Mesenchymal stem cell (in vitro differentiated cells and primary cell): ENCODE results near the gene TGOLN2.

Experiments used
- DNase-seq: peaks from one replicate; pipeline ENCODE4 v3.0.0-alpha.2; 2013
- H2AFZ ChIP-seq: one replicate; pipeline ENCODE4 v1.6.1; 2013; ENCODE audit warnings: low read depth, mild to moderate bottlenecking, control low read depth, inconsistent platforms, low read length, moderate library complexity
- H2AK5ac ChIP-seq: 2 replicates; pipeline ENCODE4 v1.6.1; 2013; ENCODE audit warnings: low read length, moderate library complexity, mild to moderate bottlenecking, inconsistent platforms; ENCODE audit not compliant: severe bottlenecking
- H2BK120ac ChIP-seq: one replicate; pipeline ENCODE4 v1.6.1; 2013; ENCODE audit warnings: low read depth, mild to moderate bottlenecking, inconsistent platforms, low read length, moderate library complexity
- H2BK12ac ChIP-seq, 2 experiments: one replicate each; pipeline ENCODE4 v1.6.1; 2013; ENCODE audit warnings: inconsistent platforms in 2 of 2, low read length in 2 of 2, mild to moderate bottlenecking in 2 of 2, moderate library complexity in 2 of 2, control low read depth in 1 of 2
- H2BK15ac ChIP-seq: one replicate; pipeline ENCODE4 v1.6.1; 2013; ENCODE audit warnings: mild to moderate bottlenecking, low read depth, inconsistent platforms; ENCODE audit not compliant: poor library complexity, severe bottlenecking
- H2BK5ac ChIP-seq: 2 replicates; pipeline ENCODE4 v1.6.1; 2013; ENCODE audit warnings: low read depth, mild to moderate bottlenecking, low read length, control low read depth, inconsistent platforms; ENCODE audit not compliant: poor library complexity, severe bottlenecking
- H3K14ac ChIP-seq, 2 experiments: one replicate each; pipeline ENCODE4 v1.6.1; 2013; ENCODE audit warnings: inconsistent platforms in 2 of 2, low read length in 2 of 2, control low read depth in 1 of 2, mild to moderate bottlenecking in 1 of 2, moderate library complexity in 1 of 2
- H3K18ac ChIP-seq, 2 experiments: one replicate each; pipeline ENCODE4 v1.6.1; 2013; ENCODE audit warnings: inconsistent platforms in 2 of 2, low read length in 2 of 2, control low read depth in 1 of 2, low read depth in 1 of 2, mild to moderate bottlenecking in 1 of 2
- H3K23ac ChIP-seq, 2 experiments: one replicate each; pipeline ENCODE4 v1.6.1; 2013; ENCODE audit warnings: inconsistent platforms in 2 of 2, low read length in 2 of 2, mild to moderate bottlenecking in 2 of 2, moderate library complexity in 2 of 2, control low read depth in 1 of 2
- H3K27ac ChIP-seq: 2 replicates; pipeline ENCODE4 v1.5.1; 2013; ENCODE audit warnings: mild to moderate bottlenecking, moderate library complexity, low read length, control low read depth, inconsistent platforms; ENCODE audit not compliant: poor library complexity, severe bottlenecking
- H3K27me3 ChIP-seq, 2 experiments: 2 replicates each; pipeline versions ENCODE4 v1.6.1 to v1.7.0; 2013; ENCODE audit warnings: low read length in 2 of 2, mild to moderate bottlenecking in 2 of 2, moderate library complexity in 2 of 2, control low read depth in 1 of 2, inconsistent platforms in 1 of 2; ENCODE audit not compliant: control insufficient read depth in 1 of 2, insufficient read depth in 1 of 2
- H3K36me3 ChIP-seq, 2 experiments: 2 replicates each; pipeline versions ENCODE4 v1.6.1 to v1.7.0; 2013; ENCODE audit warnings: low read length in 2 of 2, control low read depth in 1 of 2, inconsistent platforms in 1 of 2, low read depth in 1 of 2, mild to moderate bottlenecking in 1 of 2; ENCODE audit not compliant: insufficient read depth in 2 of 2, control insufficient read depth in 1 of 2
- H3K4ac ChIP-seq, 2 experiments: one replicate each; pipeline ENCODE4 v1.6.1; 2013; ENCODE audit warnings: inconsistent platforms in 2 of 2, low read length in 2 of 2, mild to moderate bottlenecking in 2 of 2, moderate library complexity in 2 of 2, control low read depth in 1 of 2, low read depth in 1 of 2
- H3K4me1 ChIP-seq: 2 replicates; pipeline ENCODE4 v1.6.1; 2013; ENCODE audit warnings: low read depth, low read length, control low read depth; ENCODE audit not compliant: control insufficient read depth, insufficient read depth
- H3K4me2 ChIP-seq: 2 replicates; pipeline ENCODE4 v1.6.1; 2013; ENCODE audit warnings: low read length, mild to moderate bottlenecking, inconsistent platforms; ENCODE audit not compliant: poor library complexity, severe bottlenecking
- H3K4me3 ChIP-seq, 2 experiments: 2 replicates each; pipeline versions ENCODE4 v1.5.1 to v1.7.0; 2013; ENCODE audit warnings: low read length in 2 of 2, mild to moderate bottlenecking in 2 of 2, control low read depth in 1 of 2, low read depth in 1 of 2; ENCODE audit not compliant: insufficient read depth in 1 of 2
- H3K79me1 ChIP-seq: replicated peaks from 2 replicates; pipeline ENCODE4 v1.6.1; 2013; ENCODE audit warnings: mild to moderate bottlenecking, control low read depth, low read length, inconsistent platforms; ENCODE audit not compliant: poor library complexity, severe bottlenecking
- H3K9ac ChIP-seq: 2 replicates; pipeline ENCODE4 v1.7.0; 2013; ENCODE audit warnings: mild to moderate bottlenecking, low read length, moderate library complexity
- H3K9me3 ChIP-seq: 2 replicates; pipeline ENCODE4 v1.7.0; 2013; ENCODE audit warnings: mild to moderate bottlenecking, low read length; ENCODE audit not compliant: control insufficient read depth
- H4K8ac ChIP-seq: one replicate; pipeline ENCODE4 v1.6.1; 2013; ENCODE audit warnings: inconsistent platforms, mild to moderate bottlenecking, low read length, moderate library complexity
- H4K91ac ChIP-seq: one replicate; pipeline ENCODE4 v1.6.1; 2013; ENCODE audit warnings: mild to moderate bottlenecking, low read length, inconsistent platforms
- WGBS: methylation state at CpG from one replicate; pipeline ENCODE4 v1.1.7; 2013; ENCODE audit warnings: mixed read lengths; 5-methylcytosine and 5-hydroxymethylcytosine counted together

The TGOLN2 gene

GRCh38 chr2:85283641-85284040 is 44.1 kb downstream of the TGOLN2 start:
- no peak overlapping the region for H3K4me3 ChIP-seq
- H2BK120ac ChIP-seq: no peak overlapping the region
- H3K14ac ChIP-seq: no peak overlapping the region

GRCh38 chr2:85282914-85283313 is 44.9 kb downstream of the TGOLN2 start:
- Histone ChIP-seq H3K9me3 (no peaks in the 10 kb centered on the region), H2BK120ac (no peak overlapping the region), H3K4me1 (peaks cover 8% of the 10 kb centered on the region), H3K23ac (no peak overlapping the region), H2AFZ (no peak overlapping the region), H4K8ac (no peak overlapping the region), H3K79me1 (no peaks in the 10 kb centered on the region), H2BK5ac (no peak overlapping the region), H3K4ac (no peak overlapping the region), H3K27me3 (no peaks in the 10 kb centered on the region), H3K27ac (no peak overlapping the region), H3K18ac (no peak overlapping the region), H2AK5ac (no peak overlapping the region), H3K14ac (no peak overlapping the region), H3K36me3 (peaks cover 10 to 11% of the 10 kb centered on the region in 2 experiments), H3K4me3 (no peak overlapping the region), H3K4me2 (no peak overlapping the region), H4K91ac (no peak overlapping the region), H2BK15ac (no peak overlapping the region), H2BK12ac (no peak overlapping the region), H3K9ac (no peak overlapping the region)
- WGBS: 89% methylated on average over 6 of the region's 7 CpGs
- no peak for DNase-seq

More at GRCh38 chr2:85283641-85284040, 44.1 kb downstream of the TGOLN2 start:
- Histone ChIP-seq H3K9ac (no peak overlapping the region), H3K4me2 (no peak overlapping the region), H3K4me1 (peaks cover 7% of the 10 kb centered on the region), H2AFZ (no peak overlapping the region), H3K27me3 (no peaks in the 10 kb centered on the region), H3K18ac (no peak overlapping the region), H2BK12ac (no peak overlapping the region), H2BK5ac (no peak overlapping the region), H3K79me1 (no peaks in the 10 kb centered on the region), H4K8ac (no peak overlapping the region), H3K36me3 (peaks cover 10 to 11% of the 10 kb centered on the region in 2 experiments), H3K9me3 (no peaks in the 10 kb centered on the region), H2AK5ac (no peak overlapping the region), H3K27ac (no peak overlapping the region), H3K4ac (no peak overlapping the region), H4K91ac (no peak overlapping the region), H2BK15ac (no peak overlapping the region), H3K23ac (no peak overlapping the region)
- WGBS: 97% methylated on average over 7 of the region's 8 CpGs
- no peak for DNase-seq

DNA sequence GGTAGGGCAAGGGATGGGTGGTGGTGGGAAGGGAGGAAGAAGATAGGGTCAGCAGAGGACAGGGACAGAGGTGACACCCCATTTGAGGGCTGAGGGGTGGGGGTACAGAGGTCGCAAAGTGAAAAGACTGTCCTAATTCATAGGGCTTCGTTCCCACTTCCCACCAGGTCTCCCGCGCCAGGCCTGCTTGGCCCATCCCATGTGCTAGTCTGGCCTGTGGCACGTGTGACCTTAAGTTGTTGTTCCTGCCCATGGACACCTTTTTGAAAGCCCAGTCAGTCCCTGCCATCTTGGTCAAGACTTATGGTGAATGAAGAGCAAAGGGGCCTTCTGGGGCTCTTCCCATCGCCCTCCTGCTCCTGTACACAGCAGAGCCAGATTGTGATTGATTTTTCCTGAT is 46.2 kb downstream of the TGOLN2 start:
- H3K23ac ChIP-seq: no peak overlapping the region
- no peak overlapping the region for H4K8ac ChIP-seq
- WGBS: 97% methylated on average over 6 of the region's 6 CpGs
- H3K27me3 ChIP-seq: no peaks in the 10 kb centered on the region
- H3K18ac ChIP-seq: no peak overlapping the region
- no peak overlapping the region for H2BK15ac ChIP-seq
- H3K14ac ChIP-seq: no peak overlapping the region
- H3K9ac ChIP-seq: no peak overlapping the region
- H2BK5ac ChIP-seq: no peak overlapping the region
- no peaks in the 10 kb centered on the region for H3K9me3 ChIP-seq
- peaks cover 13% of the 10 kb centered on the region for H3K4me1 ChIP-seq
- no peak overlapping the region for H4K91ac ChIP-seq
- peaks cover 2% of the 10 kb centered on the region for H3K79me1 ChIP-seq
- no peak overlapping the region for H3K27ac ChIP-seq
- no peak overlapping the region for H3K4me2 ChIP-seq
- H3K36me3 ChIP-seq: peaks cover 6 to 10% of the 10 kb centered on the region in 2 experiments
- H2AFZ ChIP-seq: no peak overlapping the region
- no peak overlapping the region for H3K4me3 ChIP-seq
- H2BK12ac ChIP-seq: no peak overlapping the region
- H2BK120ac ChIP-seq: no peak overlapping the region
- H3K4ac ChIP-seq: no peak overlapping the region
- DNase-seq: no peak
- H2AK5ac ChIP-seq: no peak overlapping the region

- DNase-seq: no peak
- Histone ChIP-seq H3K23ac (no peak overlapping the region), H2BK120ac (no peak overlapping the region), H3K9ac (peak overlapping the region; percentile 76), H3K4me3 (peak overlapping the region in 1 of 2 experiments; percentile 75), H2BK5ac (no peak overlapping the region), H3K36me3 (peaks cover 0 to 1% of the 10 kb centered on the region in 2 experiments), H3K27me3 (no peaks in the 10 kb centered on the region), H3K14ac (no peak overlapping the region), H3K4me1 (peaks cover 20% of the 10 kb centered on the region), H3K27ac (no peak overlapping the region), H3K79me1 (peaks cover 2% of the 10 kb centered on the region), H2BK15ac (no peak overlapping the region), H2BK12ac (no peak overlapping the region), H4K91ac (no peak overlapping the region), H3K4ac (no peak overlapping the region), H3K4me2 (no peak overlapping the region), H2AK5ac (no peak overlapping the region), H2AFZ (no peak overlapping the region), H4K8ac (no peak overlapping the region), H3K9me3 (no peaks in the 10 kb centered on the region), H3K18ac (no peak overlapping the region)
- WGBS: 80% methylated on average over 1 of the region's 2 CpGs
Measured at GRCh38 chr2:85278361-85278760, 49.4 kb downstream of the TGOLN2 start.
